Activated T-cell treated with anti-CD3 and anti-CD28 coated beads, Interleukin-2, amount 50 U/mL, for 72 hours (primary cell): ENCODE results near the gene FNDC7. TPM values are rescaled to one million over a fixed set of nuclear protein-coding genes. Genes with fewer than 3 reads are reported as not detected.
"Not testable (repeated sequence)": the region's sequence is repeated elsewhere in the genome, so short reads cannot be mapped to it uniquely, and the experiment has no call there.

ENCODE experiments used
- ATAC-seq, 2 donors: fragments of 150-1000 bp; cut with Tn5 transposase; replicated peaks in 1 of 2; 2 replicates each; pipeline ENCODE4 v1.10.0; 2021; ENCODE audit warnings: moderate library complexity in 2 of 2, mild to moderate bottlenecking in 1 of 2
- DNase-seq, 2 donors: peaks; one replicate each; pipeline ENCODE4 v3.0.0; 2021 to 2022; ENCODE audit warnings: mixed read lengths in 1 of 2
- H3K27ac Mint-ChIP-seq: one replicate; pipeline ENCODE4 v1.8.0; 2022; ENCODE audit warnings: mild to moderate bottlenecking, moderate library complexity, mixed read lengths
- H3K27me3 Mint-ChIP-seq: one replicate; pipeline ENCODE4 v1.8.0; 2022; ENCODE audit warnings: low read depth, mixed read lengths
- H3K36me3 Mint-ChIP-seq, 2 donors: one replicate each; pipeline ENCODE4 v1.8.0; 2022; ENCODE audit warnings: mixed read lengths in 2 of 2, mild to moderate bottlenecking in 1 of 2; ENCODE audit not compliant: insufficient read depth in 2 of 2
- H3K4me1 Mint-ChIP-seq: one replicate; pipeline ENCODE4 v1.8.0; 2022; ENCODE audit warnings: low read depth, mixed read lengths
- H3K4me3 Mint-ChIP-seq, 2 donors: one replicate each; pipeline ENCODE4 v1.8.0; 2022; ENCODE audit warnings: mild to moderate bottlenecking in 2 of 2, mixed read lengths in 2 of 2, moderate library complexity in 2 of 2
- H3K9me3 Mint-ChIP-seq, 2 donors: one replicate each; pipeline ENCODE4 v1.8.0; 2022; ENCODE audit warnings: mixed read lengths in 2 of 2
- total RNA-seq, 2 donors: library from RNA; stranded (reverse); gene quantifications; one replicate each; pipeline ENCODE4 v1.2.3, GENCODE V29; 2022

The FNDC7 gene
- total RNA-seq, 2 donors from 2014 or later, result 0.14 to 0.26 TPM

- peaks cover 4% of the 10 kb centered on the region for H3K4me1 Mint-ChIP-seq
- H3K9me3 Mint-ChIP-seq, result no peaks in the 10 kb centered on the region
- ATAC-seq, result no peak
- H3K27ac Mint-ChIP-seq, result no peak overlapping the region
- DNase-seq, result no peak
- no peak overlapping the region for H3K4me3 Mint-ChIP-seq
- no peaks in the 10 kb centered on the region for H3K36me3 Mint-ChIP-seq
- H3K27me3 Mint-ChIP-seq, result no peaks in the 10 kb centered on the region
Observed at GRCh38 chr1:108685529-108685928, 27.2 kb upstream of the FNDC7 start.

GRCh38 chr1:108686614-108687313 is 25.9 kb upstream of the FNDC7 start:
- Mint-ChIP-seq H3K9me3 (no peaks in the 10 kb centered on the region), H3K27me3 (no peaks in the 10 kb centered on the region), H3K36me3 (no peaks in the 10 kb centered on the region), H3K4me3 (no peak overlapping the region), H3K4me1 (peaks cover 17% of the 10 kb centered on the region), H3K27ac (no peak overlapping the region)
- ATAC-seq (no peak), DNase-seq (no peak)

- H3K27ac Mint-ChIP-seq, result peak overlapping the region; percentile 96
- H3K36me3 Mint-ChIP-seq, result peaks cover 10 to 26% of the 10 kb centered on the region in 2 donors
- H3K4me1 Mint-ChIP-seq, result peaks cover 35% of the 10 kb centered on the region
- H3K9me3 Mint-ChIP-seq, result no peaks in the 10 kb centered on the region
- H3K27me3 Mint-ChIP-seq, result no peaks in the 10 kb centered on the region
- H3K4me3 Mint-ChIP-seq, result peak overlapping the region; percentile 97 to 99
- DNase-seq (no peak), ATAC-seq (peak in 1 of 2 donors; percentile 0)
Observed at GRCh38 chr1:108691128-108691941, 21.4 kb upstream of the FNDC7 start.

GRCh38 chr1:108691942-108692723 is 20.6 kb upstream of the FNDC7 start, which contains the start of gene PRPF38B:
PRPF38B (plus strand) TSS chr1:108692310; CDS start chr1:108692592, 282 bp downstream.
- peaks cover 38% of the 10 kb centered on the region for H3K4me1 Mint-ChIP-seq
- peak; percentile 89 for ATAC-seq

GRCh38 chr1:108692724-108693655 is 19.7 kb upstream of the FNDC7 start:
- Mint-ChIP-seq H3K4me3 (peak overlapping the region; percentile 97 to 99), H3K36me3 (peaks cover 11 to 36% of the 10 kb centered on the region in 2 donors), H3K9me3 (no peaks in the 10 kb centered on the region), H3K27ac (peak overlapping the region; percentile 87), H3K4me1 (peaks cover 47% of the 10 kb centered on the region), H3K27me3 (no peaks in the 10 kb centered on the region)
- DNase-seq, result peak; percentile 74 to 82
- peak; percentile 79 to 82 for ATAC-seq

More at GRCh38 chr1:108691942-108692723, 20.6 kb upstream of the FNDC7 start, which contains the start of gene PRPF38B:
- Mint-ChIP-seq H3K4me3 (peak within 1 kb of the TSS; percentile 97 to 99), H3K27ac (peak within 1 kb of the TSS; percentile 96), H3K9me3 (no peaks in the 10 kb centered on the region), H3K36me3 (peaks cover 10 to 31% of the 10 kb centered on the region in 2 donors), H3K27me3 (no peaks in the 10 kb centered on the region)
- DNase-seq, result peak; percentile 93 to 95

DNA sequence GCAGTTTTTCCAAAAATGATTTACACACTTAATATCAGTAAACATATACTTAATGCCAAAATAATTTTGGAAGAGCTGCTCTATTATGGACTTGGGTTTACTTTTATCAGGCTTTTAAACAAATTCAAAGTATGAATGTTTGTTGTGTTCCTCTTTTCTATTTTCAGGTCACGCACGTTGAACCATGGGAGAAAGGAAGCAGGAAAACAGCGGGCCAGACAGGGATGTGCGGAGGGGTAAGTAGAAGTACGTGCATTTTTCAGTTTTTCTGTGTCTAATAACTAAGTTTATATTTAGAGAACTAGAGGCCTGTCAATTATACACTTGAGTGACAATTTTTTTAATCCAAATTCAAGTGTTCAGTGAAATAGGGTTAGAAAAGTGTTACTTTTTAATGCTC is 17.2 kb upstream of the FNDC7 start:
- Mint-ChIP-seq H3K27ac (peak overlapping the region; percentile 86), H3K4me3 (peak overlapping the region; percentile 71 to 74), H3K27me3 (no peaks in the 10 kb centered on the region), H3K36me3 (peaks cover 25 to 59% of the 10 kb centered on the region in 2 donors), H3K9me3 (no peaks in the 10 kb centered on the region), H3K4me1 (peaks cover 60% of the 10 kb centered on the region)
- DNase-seq (no peak), ATAC-seq (no peak)

DNA sequence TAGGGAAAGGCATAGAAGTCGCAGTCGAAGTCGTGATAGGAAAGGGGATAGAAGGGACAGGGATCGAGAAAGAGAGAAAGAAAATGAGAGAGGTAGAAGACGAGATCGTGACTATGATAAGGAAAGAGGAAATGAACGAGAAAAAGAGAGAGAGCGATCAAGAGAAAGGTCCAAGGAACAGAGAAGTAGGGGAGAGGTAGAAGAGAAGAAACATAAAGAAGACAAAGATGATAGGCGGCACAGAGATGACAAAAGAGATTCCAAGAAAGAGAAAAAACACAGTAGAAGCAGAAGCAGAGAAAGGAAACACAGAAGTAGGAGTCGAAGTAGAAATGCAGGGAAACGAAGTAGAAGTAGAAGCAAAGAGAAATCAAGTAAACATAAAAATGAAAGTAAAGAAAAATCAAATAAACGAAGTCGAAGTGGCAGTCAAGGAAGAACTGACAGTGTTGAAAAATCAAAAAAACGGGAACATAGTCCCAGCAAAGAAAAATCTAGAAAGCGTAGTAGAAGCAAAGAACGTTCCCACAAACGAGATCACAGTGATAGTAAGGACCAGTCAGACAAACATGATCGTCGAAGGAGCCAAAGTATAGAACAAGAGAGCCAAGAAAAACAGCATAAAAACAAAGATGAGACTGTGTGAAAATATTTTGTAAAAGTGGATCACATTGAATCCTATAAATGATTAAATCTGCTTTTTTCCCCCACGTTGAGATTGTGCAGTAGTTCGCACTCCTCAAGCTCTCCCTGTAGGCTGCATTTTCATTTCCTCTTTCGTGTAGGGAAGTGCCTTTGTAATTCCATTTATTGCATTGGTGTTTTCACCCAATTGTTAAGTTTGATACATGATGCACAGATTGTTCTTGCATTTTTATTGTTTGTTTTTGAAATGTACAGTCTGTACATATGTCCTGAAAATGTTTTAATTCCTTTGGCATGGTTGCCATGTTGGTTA is 13.1 kb upstream of the FNDC7 start:
- ATAC-seq, result no peak
- Mint-ChIP-seq H3K27ac (peak overlapping the region; percentile 93), H3K4me1 (peaks cover 59% of the 10 kb centered on the region), H3K9me3 (no peaks in the 10 kb centered on the region), H3K36me3 (peaks cover 17 to 49% of the 10 kb centered on the region in 2 donors), H3K4me3 (peak overlapping the region; percentile 66 to 74), H3K27me3 (no peaks in the 10 kb centered on the region)
- DNase-seq, result no peak

DNA sequence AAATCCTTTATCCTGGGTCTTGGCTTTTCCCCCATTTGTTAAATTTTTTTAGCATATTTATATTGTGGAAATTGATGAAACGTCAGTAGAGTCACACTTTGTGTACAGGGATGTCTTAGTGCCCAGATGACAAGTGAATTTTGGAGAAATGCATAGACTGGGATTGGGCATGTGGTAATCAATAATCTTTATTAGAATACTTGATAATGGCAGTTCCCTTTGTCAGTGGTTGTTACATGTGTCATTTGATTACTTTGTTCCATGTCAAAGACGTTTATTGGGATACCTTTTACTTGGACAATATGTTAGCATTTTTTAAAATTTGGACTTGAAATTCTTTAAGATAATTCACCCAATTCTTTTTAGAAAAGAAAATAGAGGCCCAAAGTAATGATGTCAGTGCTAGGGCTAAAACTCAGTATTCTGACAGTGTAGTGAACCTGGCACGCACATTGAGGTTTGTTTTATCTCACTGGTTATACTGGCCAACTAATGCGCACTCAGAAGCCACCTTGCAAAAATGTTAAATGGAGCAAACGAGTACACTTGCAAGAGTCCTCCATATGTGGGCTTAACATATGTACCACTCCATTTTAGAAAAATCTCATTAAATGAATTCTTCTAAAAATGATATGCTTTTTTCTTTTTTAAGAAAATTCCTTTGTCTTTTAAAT is 11.4 kb upstream of the FNDC7 start:
- ATAC-seq, result no peak
- H3K9me3 Mint-ChIP-seq, result no peaks in the 10 kb centered on the region
- no peak overlapping the region for H3K4me3 Mint-ChIP-seq
- peaks cover 57% of the 10 kb centered on the region for H3K4me1 Mint-ChIP-seq
- no peak for DNase-seq
- H3K36me3 Mint-ChIP-seq, result peaks cover 15 to 38% of the 10 kb centered on the region in 2 donors
- no peaks in the 10 kb centered on the region for H3K27me3 Mint-ChIP-seq
- H3K27ac Mint-ChIP-seq, result peak overlapping the region; percentile 8

DNA sequence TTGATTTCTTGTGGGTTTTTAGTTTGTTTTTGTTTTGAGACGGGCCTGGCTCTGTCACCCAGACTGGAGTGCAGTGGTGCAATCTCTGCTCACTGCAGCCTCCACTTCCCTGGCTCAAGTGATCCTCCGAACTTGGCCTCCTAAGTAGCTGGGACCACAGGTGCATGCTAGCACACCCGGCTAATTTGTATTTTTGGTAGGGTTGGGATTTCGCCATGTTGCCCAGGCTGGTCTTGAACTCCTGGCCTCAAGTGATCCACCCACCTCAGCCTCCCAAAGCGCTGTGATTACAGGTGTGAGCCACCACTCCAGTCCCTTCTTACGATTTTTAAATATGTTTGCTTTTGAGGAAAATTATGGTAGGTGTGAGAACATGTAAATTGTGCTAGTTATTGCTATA is 10.6 kb upstream of the FNDC7 start:
- H3K9me3 Mint-ChIP-seq, ATAC-seq, H3K27ac Mint-ChIP-seq, DNase-seq, H3K4me3 Mint-ChIP-seq, H3K27me3 Mint-ChIP-seq: not testable (repeated sequence)
- H3K4me1 Mint-ChIP-seq, result peaks cover 54% of the 10 kb centered on the region
- H3K36me3 Mint-ChIP-seq, result peaks cover 15 to 32% of the 10 kb centered on the region in 2 donors

DNA sequence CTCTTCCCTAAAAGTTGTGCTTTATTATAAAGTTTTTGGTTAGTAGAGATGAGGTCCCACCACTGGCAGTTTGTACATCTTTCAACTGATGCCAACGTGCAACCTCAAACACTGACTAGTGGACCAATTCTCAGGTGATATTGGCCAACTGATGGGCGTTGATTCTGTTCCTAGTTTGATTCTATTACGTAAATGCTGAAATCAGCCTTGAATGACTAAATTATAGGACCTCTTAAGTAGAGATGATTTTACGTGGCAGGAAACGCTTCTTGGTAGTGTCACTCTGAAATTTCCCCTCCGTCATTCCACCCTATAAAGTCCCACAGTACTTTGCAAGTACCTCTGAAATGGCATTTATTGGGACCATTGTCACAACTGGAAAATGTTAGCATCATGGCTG is 8.8 kb upstream of the FNDC7 start:
- Mint-ChIP-seq H3K4me1 (peaks cover 39% of the 10 kb centered on the region), H3K27me3 (no peaks in the 10 kb centered on the region), H3K4me3 (peak overlapping the region; percentile 55 to 60), H3K36me3 (peaks cover 11 to 17% of the 10 kb centered on the region in 2 donors), H3K27ac (peak overlapping the region; percentile 80), H3K9me3 (no peaks in the 10 kb centered on the region)
- peak; percentile 22 to 50 for DNase-seq
- ATAC-seq, result peak; percentile 78 to 86

DNA sequence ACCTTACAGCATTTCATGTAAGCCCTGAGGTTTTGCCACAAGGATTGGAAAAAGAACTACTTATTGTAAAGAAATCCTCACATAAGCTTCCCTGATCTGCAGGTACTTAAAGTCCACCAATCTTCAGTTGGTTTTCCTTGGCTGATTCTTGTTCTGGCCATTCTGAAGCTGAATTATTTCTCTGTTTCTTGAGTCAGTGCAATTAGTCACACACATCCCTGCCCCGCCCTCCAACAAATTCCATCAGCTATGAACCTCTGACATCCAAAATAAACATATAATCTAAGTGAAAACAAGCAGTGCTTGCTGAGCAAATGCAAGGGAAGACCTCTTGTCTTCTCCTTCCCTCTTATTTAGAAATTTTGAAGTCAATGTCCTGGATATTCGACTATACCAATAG is 8.2 kb upstream of the FNDC7 start:
- Mint-ChIP-seq H3K27ac (peak overlapping the region; percentile 80), H3K36me3 (peaks cover 6 to 12% of the 10 kb centered on the region in 2 donors), H3K9me3 (no peaks in the 10 kb centered on the region), H3K27me3 (no peaks in the 10 kb centered on the region), H3K4me1 (peaks cover 36% of the 10 kb centered on the region), H3K4me3 (peak overlapping the region in 1 of 2 donors; percentile 60)
- peak in 1 of 2 donors; percentile 8 for DNase-seq
- ATAC-seq, result no peak
